MM.1S (cell line): ENCODE measurements around the gene CCDC188.

Source experiments
- EZH2 ChIP-seq: fragments of 300-600 bp; sonication (generic); optimal IDR thresholded peaks from 2 replicates; pipeline ENCODE3; 2017; ENCODE audit warnings: low read depth, mild to moderate bottlenecking, antibody characterized with exemption, low read length, mixed read lengths
- EZH2phosphoT487 ChIP-seq: fragments of 300-600 bp; sonication (generic); IDR thresholded peaks from 2 replicates; pipeline ENCODE4 v1.6.1; 2018; ENCODE audit warnings: antibody characterized with exemption, low read length
- TF ChIP-seq, protein P1 (sequence below): fragments of 300-600 bp; sonication (generic); IDR thresholded peaks from 2 replicates; pipeline ENCODE4 v1.5.1; 2016; ENCODE audit warnings: antibody characterized with exemption, low read length, mixed read lengths

- TF ChIP-seq, protein P1, sequence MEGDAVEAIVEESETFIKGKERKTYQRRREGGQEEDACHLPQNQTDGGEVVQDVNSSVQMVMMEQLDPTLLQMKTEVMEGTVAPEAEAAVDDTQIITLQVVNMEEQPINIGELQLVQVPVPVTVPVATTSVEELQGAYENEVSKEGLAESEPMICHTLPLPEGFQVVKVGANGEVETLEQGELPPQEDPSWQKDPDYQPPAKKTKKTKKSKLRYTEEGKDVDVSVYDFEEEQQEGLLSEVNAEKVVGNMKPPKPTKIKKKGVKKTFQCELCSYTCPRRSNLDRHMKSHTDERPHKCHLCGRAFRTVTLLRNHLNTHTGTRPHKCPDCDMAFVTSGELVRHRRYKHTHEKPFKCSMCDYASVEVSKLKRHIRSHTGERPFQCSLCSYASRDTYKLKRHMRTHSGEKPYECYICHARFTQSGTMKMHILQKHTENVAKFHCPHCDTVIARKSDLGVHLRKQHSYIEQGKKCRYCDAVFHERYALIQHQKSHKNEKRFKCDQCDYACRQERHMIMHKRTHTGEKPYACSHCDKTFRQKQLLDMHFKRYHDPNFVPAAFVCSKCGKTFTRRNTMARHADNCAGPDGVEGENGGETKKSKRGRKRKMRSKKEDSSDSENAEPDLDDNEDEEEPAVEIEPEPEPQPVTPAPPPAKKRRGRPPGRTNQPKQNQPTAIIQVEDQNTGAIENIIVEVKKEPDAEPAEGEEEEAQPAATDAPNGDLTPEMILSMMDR: no peak
- TF ChIP-seq EZH2 (no peak), EZH2phosphoT487 (no peak)
Observed at GRCh38 chr22:20194681-20195593, 44.1 kb upstream of the CCDC188 start.
